GM13976 (cell line): ENCODE measurements around the gene GRK5.

Source experiments
- DNase-seq: peaks from one replicate; pipeline ENCODE4 v3.0.0; 2012; ENCODE audit warnings: low spot score
- in situ Hi-C: fragments of 300-500 bp; cut with MboI; formaldehyde crosslinking; loops from one replicate; pipeline ENCODE4 v1.12.0; 2022; ENCODE audit warnings: low sequenced_read_pairs, mixed read lengths, inconsistent platforms; ENCODE audit not compliant: unreplicated experiment
- TF ChIP-seq, protein P1 (sequence below): IDR thresholded peaks from 2 replicates; pipeline ENCODE4 v1.5.1; 2012; ENCODE audit warnings: borderline replicate concordance, mild to moderate bottlenecking; ENCODE audit not compliant: insufficient read depth; ENCODE audit errors: extremely low read depth, missing control alignments, control extremely low read depth

GRK5 gene

DNA sequence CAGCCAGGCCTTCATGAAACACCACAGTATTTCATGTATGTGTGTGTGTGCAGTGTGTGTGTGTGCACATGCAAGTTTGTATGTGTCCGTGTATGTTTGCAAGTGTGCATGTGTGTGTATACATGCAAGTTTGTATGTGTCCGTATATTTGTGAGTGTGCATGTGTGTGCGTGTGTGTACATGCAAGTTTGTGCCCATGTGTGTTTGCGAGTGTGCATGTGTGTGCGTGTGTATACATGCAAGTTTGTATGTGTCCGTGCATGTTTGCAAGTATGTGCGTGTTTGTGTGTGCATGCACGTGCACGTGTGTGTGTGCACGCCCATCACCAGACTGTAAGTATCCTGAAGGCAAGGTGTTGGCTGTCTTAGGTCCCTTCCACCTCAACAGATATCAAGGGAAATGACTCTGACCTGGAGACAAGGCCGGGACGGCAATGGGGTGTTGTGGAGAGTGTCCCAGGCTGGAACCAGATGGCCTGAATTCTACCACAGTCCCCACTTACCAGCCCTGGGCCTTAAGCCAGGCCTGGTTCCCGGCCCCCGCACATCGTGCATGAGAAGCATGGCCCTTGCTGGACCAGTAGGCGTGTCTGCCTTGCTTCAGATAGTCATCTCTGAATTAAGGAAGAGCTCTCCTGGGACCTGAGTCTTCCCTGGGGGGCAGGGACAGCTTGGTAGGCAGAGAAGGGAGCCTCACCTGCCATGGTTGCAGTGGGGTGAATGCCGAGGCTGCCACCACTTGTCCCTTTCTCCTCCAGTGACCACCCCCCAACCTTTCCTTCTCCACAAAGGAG is 140.0 kb downstream of the GRK5 start:
- no peak for DNase-seq
- in situ Hi-C loops, result no loop called here
- TF ChIP-seq, protein P1, sequence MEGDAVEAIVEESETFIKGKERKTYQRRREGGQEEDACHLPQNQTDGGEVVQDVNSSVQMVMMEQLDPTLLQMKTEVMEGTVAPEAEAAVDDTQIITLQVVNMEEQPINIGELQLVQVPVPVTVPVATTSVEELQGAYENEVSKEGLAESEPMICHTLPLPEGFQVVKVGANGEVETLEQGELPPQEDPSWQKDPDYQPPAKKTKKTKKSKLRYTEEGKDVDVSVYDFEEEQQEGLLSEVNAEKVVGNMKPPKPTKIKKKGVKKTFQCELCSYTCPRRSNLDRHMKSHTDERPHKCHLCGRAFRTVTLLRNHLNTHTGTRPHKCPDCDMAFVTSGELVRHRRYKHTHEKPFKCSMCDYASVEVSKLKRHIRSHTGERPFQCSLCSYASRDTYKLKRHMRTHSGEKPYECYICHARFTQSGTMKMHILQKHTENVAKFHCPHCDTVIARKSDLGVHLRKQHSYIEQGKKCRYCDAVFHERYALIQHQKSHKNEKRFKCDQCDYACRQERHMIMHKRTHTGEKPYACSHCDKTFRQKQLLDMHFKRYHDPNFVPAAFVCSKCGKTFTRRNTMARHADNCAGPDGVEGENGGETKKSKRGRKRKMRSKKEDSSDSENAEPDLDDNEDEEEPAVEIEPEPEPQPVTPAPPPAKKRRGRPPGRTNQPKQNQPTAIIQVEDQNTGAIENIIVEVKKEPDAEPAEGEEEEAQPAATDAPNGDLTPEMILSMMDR, result no peak

DNA sequence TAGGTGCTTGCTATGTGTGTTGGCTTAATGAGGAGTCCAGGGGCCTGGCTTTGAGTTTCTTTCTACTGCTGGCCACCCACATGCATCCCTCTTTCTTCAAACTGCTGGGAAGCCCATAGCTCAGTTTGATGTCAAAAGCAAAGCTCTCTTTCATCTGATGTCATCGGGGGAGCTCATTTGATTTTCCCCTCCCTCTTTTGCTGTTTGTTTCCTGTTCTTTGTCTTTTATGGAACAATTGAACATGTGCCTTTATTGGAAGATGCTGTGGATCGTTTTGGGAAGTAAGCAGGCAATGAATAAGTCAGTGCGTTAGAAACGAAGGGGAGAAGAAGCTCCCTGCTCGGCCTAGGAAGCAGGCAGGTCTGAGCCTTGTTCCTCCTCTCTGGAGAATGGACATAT is 140.7 kb downstream of the GRK5 start:
- TF ChIP-seq, protein P1, result no peak
- no peak for DNase-seq
- in situ Hi-C loops, result no loop called here

DNA sequence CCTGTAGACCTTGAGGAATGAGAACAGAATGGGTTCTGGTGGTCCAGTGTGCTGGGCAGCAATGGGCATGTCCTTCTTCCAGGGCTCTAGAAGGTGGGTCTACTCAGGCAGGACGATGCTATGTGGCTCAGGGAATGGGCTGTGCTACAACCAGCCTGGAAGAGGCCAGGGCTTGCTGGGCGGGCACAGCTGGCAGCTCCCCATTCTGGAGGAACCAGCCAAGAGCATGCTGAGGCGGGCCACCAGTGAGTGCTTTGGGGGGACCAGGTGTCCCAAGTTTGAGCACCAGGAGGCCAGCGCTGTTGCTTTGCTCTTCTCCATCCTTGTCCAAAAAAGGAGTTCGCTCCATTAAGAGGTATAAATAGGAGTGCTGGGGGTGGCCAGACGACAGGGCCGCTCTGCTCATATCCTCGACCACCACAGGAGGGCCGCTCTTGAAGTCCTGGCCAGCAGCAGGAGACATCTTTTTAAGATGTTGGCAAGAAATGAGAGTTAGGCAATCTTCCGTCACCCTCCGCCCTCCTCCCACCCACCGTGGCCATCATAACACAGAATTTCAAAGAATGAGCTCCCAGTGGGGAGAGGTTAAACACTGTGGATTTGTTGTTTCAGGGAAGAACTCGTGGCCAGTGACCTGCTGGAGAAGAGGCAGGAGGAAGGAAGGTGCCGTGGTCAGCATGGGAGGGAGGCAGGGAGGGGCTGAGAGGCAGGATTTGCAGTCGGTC is 141.3 kb downstream of the GRK5 start:
- TF ChIP-seq, protein P1, result no peak
- in situ Hi-C loops, result no loop called here
- DNase-seq, result no peak

DNA sequence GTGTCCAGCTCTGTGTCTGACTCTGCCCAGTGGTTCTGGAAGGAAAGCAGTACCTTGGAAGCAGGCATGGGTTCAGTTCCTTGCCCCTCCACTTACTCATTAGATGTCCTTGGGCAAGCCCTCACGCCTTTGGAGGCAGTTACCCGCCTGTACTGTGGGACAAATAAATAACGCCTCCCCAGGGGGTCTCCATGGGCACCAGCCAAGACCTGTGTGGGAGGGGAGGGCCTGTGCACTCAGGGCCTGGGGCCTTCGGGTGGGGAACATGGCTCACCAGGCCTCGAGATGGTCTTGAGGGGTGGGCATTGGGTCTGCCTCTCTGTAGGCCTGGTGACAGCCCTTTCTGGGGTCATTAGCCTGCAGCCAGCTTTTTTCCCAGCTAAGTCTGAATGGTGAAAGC is 142.0 kb downstream of the GRK5 start:
- in situ Hi-C loops, result no loop called here
- TF ChIP-seq, protein P1, result no peak
- no peak for DNase-seq

DNA sequence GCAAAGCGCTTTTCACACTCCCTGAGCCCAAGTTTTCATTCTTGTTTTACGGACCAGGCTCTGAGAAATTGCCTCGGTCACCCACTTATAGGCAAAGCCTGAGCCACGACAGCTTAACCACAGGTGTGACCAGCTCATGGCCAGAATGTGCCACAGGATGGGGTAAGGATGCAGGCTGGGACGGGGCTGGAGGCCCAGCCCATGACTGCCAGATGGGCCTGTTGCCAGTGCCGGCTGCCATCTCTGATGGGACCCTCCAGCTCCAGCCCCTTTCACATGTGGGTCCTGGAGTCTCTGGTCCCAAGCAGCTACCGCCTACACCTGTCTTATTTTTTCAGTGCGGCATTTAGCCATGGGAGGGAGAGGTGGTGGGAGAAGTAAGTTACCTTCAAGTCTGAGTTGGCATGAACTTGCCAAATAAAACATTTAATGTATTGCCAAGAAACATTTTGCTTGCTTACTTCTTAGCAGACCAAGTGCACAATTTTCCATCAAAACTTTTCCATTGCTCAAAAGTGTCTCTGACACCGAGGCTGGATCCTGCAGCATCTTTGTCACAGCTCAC is 142.6 kb downstream of the GRK5 start:
- in situ Hi-C loops, result no loop called here
- TF ChIP-seq, protein P1, result no peak
- no peak for DNase-seq

DNA sequence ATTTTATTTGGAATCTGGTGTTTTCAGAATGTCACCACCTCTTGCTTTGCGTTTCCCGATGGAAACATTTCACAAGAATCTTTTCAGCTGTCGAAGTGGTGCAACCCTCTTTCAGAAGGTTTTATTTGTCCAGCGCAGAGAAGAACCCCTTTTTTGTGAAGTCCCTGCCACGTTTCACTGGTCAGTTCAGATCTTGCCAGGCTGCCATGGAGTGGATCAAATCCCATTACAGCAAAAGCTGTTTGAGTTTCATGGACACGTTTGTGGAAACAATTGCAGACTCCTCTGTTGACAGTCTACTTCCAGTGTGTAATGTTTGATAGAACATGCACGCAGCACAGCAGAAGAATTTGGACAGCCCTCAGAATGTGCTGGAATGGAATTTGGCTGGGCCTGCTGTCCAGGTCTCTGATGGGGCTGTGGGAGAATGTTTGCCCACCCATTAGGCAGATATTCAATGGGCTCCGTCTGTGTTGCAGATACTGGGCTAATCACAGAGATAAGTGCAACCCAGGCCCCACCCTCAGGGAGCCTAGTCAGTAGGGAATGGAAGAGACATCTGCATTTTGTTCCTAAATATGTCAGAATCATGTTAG is 143.2 kb downstream of the GRK5 start:
- TF ChIP-seq, protein P1, result no peak
- no peak for DNase-seq
- in situ Hi-C loops, result no loop called here
